ENCODE data around the gene EEPD1. TPM values are rescaled to one million over a fixed set of nuclear protein-coding genes. Genes with fewer than 3 reads are reported as not detected.
"Not testable (repeated sequence)": the region's sequence is repeated elsewhere in the genome, so short reads cannot be mapped to it uniquely, and the experiment has no call there.

The EEPD1 gene
- total RNA-seq, 1 donor from 2014 or later = 7.1 TPM

- Histone ChIP-seq H3K36me3 (no peaks in the 10 kb centered on the region), H3K27ac (replicated peaks) (no peak overlapping the region), H3K4me1 (peaks cover 7% of the 10 kb centered on the region), H3K9me3 (replicated peaks) (no peaks in the 10 kb centered on the region), H3K27me3 (ENCODE audit: low read depth) (no peaks in the 10 kb centered on the region), H3K4me3 (no peak overlapping the region)
- intact Hi-C loops (cut with micrococcal nuclease) = no loop called here
- no peak for TF ChIP-seq CTCF (IDR thresholded peaks at IDR 0.05; ENCODE audit: borderline replicate concordance)
- DNase-seq = no peak
Measured at GRCh38 chr7:36316319-36316718, 163.3 kb downstream of the EEPD1 start.

- Histone ChIP-seq H3K9me3 (replicated peaks) (no peaks in the 10 kb centered on the region), H3K4me3 (no peak overlapping the region), H3K27ac (replicated peaks) (no peak overlapping the region), H3K36me3 (no peaks in the 10 kb centered on the region), H3K4me1 (peaks cover 7% of the 10 kb centered on the region), H3K27me3 (ENCODE audit: low read depth) (no peaks in the 10 kb centered on the region)
- intact Hi-C loops (cut with micrococcal nuclease) = no loop called here
- TF ChIP-seq CTCF (IDR thresholded peaks at IDR 0.05; ENCODE audit: borderline replicate concordance) = no peak
- no peak for DNase-seq
Measured at GRCh38 chr7:36317276-36317675, 164.2 kb downstream of the EEPD1 start.

- H3K4me3 ChIP-seq = no peak overlapping the region
- intact Hi-C loops (cut with micrococcal nuclease) = no loop called here
- H3K27ac ChIP-seq (replicated peaks) = no peak overlapping the region
- H3K27me3 ChIP-seq (ENCODE audit: low read depth) = no peaks in the 10 kb centered on the region
- TF ChIP-seq CTCF (IDR thresholded peaks at IDR 0.05; ENCODE audit: borderline replicate concordance) = no peak
- peaks cover 7% of the 10 kb centered on the region for H3K4me1 ChIP-seq
- DNase-seq = no peak
- H3K9me3 ChIP-seq (replicated peaks) = no peaks in the 10 kb centered on the region
- no peaks in the 10 kb centered on the region for H3K36me3 ChIP-seq
Measured at GRCh38 chr7:36318116-36318515, 165.1 kb downstream of the EEPD1 start.

GRCh38 chr7:36321284-36321683 lies 168.2 kb downstream of the EEPD1 start:
- DNase-seq; H3K4me3 ChIP-seq; intact Hi-C loops (cut with micrococcal nuclease): not testable (repeated sequence)

GRCh38 chr7:36336390-36336789 lies 183.3 kb downstream of the EEPD1 start:
- H3K4me1 ChIP-seq = no peaks in the 10 kb centered on the region
- intact Hi-C loops (cut with micrococcal nuclease) = no loop called here
- TF ChIP-seq CTCF (IDR thresholded peaks at IDR 0.05; ENCODE audit: borderline replicate concordance) = no peak
- H3K27me3 ChIP-seq (ENCODE audit: low read depth) = no peaks in the 10 kb centered on the region
- peaks cover 13% of the 10 kb centered on the region for H3K36me3 ChIP-seq
- H3K27ac ChIP-seq (replicated peaks) = no peak overlapping the region
- no peak overlapping the region for H3K4me3 ChIP-seq
- DNase-seq = no peak
- H3K9me3 ChIP-seq (replicated peaks) = peaks cover 8% of the 10 kb centered on the region

More at GRCh38 chr7:36321284-36321683, 168.2 kb downstream of the EEPD1 start:
- not testable (repeated sequence) for H3K36me3 ChIP-seq; H3K9me3 ChIP-seq (replicated peaks); H3K27me3 ChIP-seq (ENCODE audit: low read depth); H3K4me1 ChIP-seq; H3K27ac ChIP-seq (replicated peaks)

GRCh38 chr7:36338256-36338655 lies 185.2 kb downstream of the EEPD1 start:
- H3K4me3 ChIP-seq = no peak overlapping the region
- no peak overlapping the region for H3K27ac ChIP-seq (replicated peaks)
- DNase-seq = no peak
- intact Hi-C loops (cut with micrococcal nuclease) = no loop called here
- no peaks in the 10 kb centered on the region for H3K4me1 ChIP-seq
- H3K9me3 ChIP-seq (replicated peaks) = peaks cover under 1% of the 10 kb centered on the region
- H3K36me3 ChIP-seq = peaks cover 6% of the 10 kb centered on the region
- no peaks in the 10 kb centered on the region for H3K27me3 ChIP-seq (ENCODE audit: low read depth)
- no peak for TF ChIP-seq CTCF (IDR thresholded peaks at IDR 0.05; ENCODE audit: borderline replicate concordance)
